Measurements from ENCODE around the gene C9orf85.

- TF ChIP-seq MYBL2 (CRISPR knock-in tag; IDR thresholded peaks at IDR 0.05) (no peak), CTCF (IDR thresholded peaks at IDR 0.05) (no peak), FOXJ3 (CRISPR knock-in tag; IDR thresholded peaks at IDR 0.05; ENCODE audit: borderline replicate concordance) (no peak), NR1H2 (CRISPR knock-in tag; IDR thresholded peaks at IDR 0.05) (no peak), ZBTB21 (CRISPR knock-in tag; IDR thresholded peaks at IDR 0.05; ENCODE audit: borderline replicate concordance) (no peak), ELF4 (CRISPR knock-in tag; IDR thresholded peaks at IDR 0.05; ENCODE audit: low read depth) (no peak), TP53 (CRISPR knock-in tag; IDR thresholded peaks at IDR 0.05) (no peak), ETV6 (CRISPR knock-in tag; IDR thresholded peaks at IDR 0.05) (no peak), MAX (CRISPR knock-in tag; IDR thresholded peaks at IDR 0.05) (no peak)
- TF ChIP-seq, protein P1, sequence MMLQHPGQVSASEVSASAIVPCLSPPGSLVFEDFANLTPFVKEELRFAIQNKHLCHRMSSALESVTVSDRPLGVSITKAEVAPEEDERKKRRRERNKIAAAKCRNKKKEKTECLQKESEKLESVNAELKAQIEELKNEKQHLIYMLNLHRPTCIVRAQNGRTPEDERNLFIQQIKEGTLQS (CRISPR knock-in tag; conservative IDR thresholded peaks at IDR 0.05) = no peak
Measured at GRCh38 chr9:71896761-71897160, 14.7 kb upstream of the C9orf85 start.

Measured in WTC11 (cell line).